ENCODE measurements around the gene FOXP1. TPM values are rescaled to one million over a fixed set of nuclear protein-coding genes. Genes with fewer than 3 reads are reported as not detected.

FOXP1 gene
- total RNA-seq, 1 donor from 2014 or later = 41.2 TPM

DNA sequence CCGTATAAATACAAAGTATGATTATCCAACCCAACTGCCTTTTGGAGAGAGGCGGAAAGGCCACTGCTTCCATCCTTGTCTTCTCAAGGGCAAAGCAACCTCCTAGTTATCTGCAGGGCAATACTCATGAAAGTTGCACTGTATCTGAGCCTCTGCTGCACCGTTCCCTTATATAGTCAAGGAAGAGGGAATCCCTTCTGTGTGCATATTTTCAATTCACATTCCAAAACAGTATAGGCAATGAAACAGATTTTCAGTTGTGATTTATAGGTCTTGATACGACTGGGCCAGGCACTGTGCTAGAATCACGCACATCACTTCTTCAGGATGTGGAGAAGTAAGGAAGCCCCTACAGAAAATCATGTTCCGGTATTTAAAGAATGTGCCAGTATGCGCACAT is 455.7 kb downstream of the FOXP1 start:
- Histone ChIP-seq H3K4me3 (peak overlapping the region; percentile 67), H3K27ac (replicated peaks) (peak overlapping the region; percentile 90), H3K9me3 (replicated peaks) (no peaks in the 10 kb centered on the region), H3K27me3 (ENCODE audit: low read depth) (no peaks in the 10 kb centered on the region), H3K4me1 (peaks cover 88% of the 10 kb centered on the region), H3K36me3 (no peaks in the 10 kb centered on the region)
- no peak for DNase-seq
- TF ChIP-seq, protein P1, sequence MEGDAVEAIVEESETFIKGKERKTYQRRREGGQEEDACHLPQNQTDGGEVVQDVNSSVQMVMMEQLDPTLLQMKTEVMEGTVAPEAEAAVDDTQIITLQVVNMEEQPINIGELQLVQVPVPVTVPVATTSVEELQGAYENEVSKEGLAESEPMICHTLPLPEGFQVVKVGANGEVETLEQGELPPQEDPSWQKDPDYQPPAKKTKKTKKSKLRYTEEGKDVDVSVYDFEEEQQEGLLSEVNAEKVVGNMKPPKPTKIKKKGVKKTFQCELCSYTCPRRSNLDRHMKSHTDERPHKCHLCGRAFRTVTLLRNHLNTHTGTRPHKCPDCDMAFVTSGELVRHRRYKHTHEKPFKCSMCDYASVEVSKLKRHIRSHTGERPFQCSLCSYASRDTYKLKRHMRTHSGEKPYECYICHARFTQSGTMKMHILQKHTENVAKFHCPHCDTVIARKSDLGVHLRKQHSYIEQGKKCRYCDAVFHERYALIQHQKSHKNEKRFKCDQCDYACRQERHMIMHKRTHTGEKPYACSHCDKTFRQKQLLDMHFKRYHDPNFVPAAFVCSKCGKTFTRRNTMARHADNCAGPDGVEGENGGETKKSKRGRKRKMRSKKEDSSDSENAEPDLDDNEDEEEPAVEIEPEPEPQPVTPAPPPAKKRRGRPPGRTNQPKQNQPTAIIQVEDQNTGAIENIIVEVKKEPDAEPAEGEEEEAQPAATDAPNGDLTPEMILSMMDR (IDR thresholded peaks at IDR 0.05; ENCODE audit: borderline replicate concordance) = no peak
- intact Hi-C loops (cut with micrococcal nuclease) = loop anchor here (10.0 kb wide), 1 partner anchor 63 kb away; no protein-coding TSS in a partner anchor

DNA sequence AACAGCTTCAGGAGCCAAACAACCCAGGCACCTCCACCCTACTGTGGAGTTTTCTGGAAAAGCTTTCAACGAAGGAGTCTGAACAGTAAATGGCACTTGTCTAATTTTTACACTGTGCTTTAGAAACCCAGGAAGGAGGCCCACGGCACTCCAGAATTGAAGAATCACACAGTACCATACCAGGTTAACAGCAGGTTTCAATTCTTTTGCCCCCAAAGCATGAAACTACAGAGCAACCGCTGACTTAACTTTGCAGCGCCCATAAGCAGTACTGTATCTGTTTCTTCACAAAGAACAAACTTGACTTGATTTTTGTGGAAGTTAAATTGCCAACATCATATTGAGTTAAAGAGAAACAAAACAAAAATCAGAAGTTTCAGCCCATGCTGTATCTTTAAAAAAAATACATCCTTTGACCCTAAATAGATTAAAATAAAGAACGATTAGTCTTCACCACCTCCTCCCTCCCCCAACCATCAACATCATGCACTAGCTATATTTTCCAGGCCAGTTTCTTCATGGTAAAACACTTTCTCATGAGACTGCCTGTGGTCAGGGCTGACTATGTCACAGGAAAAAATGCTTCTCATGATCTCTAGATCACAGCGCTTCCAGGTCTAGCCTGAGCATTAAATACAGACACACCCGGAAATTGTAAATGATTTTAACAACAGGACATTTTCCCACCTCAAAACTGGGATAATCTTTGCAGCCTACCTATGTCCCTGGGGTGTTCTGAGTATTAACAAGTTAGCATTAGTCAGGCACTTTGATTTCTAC is 456.3 kb downstream of the FOXP1 start:
- H3K4me1 ChIP-seq = peaks cover 87% of the 10 kb centered on the region
- no peak for DNase-seq
- intact Hi-C loops (cut with micrococcal nuclease) = loop anchor here (10.0 kb wide), 1 partner anchor 62 kb away; no protein-coding TSS in a partner anchor

DNA sequence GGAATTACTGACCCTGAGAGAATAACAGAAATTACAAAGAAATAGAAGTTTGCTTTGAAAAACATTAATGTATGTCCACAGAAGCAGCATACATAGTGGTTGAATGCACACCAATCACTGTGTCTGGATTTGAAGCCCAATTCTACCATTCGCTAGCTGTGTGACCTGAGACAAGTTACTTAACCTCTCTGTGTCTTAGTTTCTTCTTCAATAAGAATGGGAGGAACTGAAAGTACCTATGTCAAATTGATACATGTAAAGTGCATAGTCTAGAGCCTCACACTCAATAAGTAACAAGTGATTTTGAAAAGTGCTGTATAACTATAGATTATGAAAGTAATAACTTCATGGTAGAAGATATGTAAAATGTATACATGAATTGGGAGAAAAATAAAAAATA is 457.8 kb downstream of the FOXP1 start:
- intact Hi-C loops (cut with micrococcal nuclease) = loop anchor here (10.0 kb wide), 1 partner anchor 61 kb away; no protein-coding TSS in a partner anchor
- Histone ChIP-seq H3K9me3 (replicated peaks) (no peaks in the 10 kb centered on the region), H3K27me3 (ENCODE audit: low read depth) (no peaks in the 10 kb centered on the region), H3K4me1 (peaks cover 79% of the 10 kb centered on the region), H3K36me3 (no peaks in the 10 kb centered on the region), H3K4me3 (no peak overlapping the region), H3K27ac (replicated peaks) (peak overlapping the region; percentile 90)
- TF ChIP-seq, protein P1 (IDR thresholded peaks at IDR 0.05; ENCODE audit: borderline replicate concordance) = no peak
- no peak for DNase-seq

More for the DNA sequence above, 456.3 kb downstream of the FOXP1 start:
- peak overlapping the region; percentile 67 for H3K4me3 ChIP-seq
- H3K27ac ChIP-seq (replicated peaks) = peak overlapping the region; percentile 90
- H3K9me3 ChIP-seq (replicated peaks) = no peaks in the 10 kb centered on the region
- TF ChIP-seq, protein P1 (IDR thresholded peaks at IDR 0.05; ENCODE audit: borderline replicate concordance) = no peak
- no peaks in the 10 kb centered on the region for H3K27me3 ChIP-seq (ENCODE audit: low read depth)
- H3K36me3 ChIP-seq = no peaks in the 10 kb centered on the region

DNA sequence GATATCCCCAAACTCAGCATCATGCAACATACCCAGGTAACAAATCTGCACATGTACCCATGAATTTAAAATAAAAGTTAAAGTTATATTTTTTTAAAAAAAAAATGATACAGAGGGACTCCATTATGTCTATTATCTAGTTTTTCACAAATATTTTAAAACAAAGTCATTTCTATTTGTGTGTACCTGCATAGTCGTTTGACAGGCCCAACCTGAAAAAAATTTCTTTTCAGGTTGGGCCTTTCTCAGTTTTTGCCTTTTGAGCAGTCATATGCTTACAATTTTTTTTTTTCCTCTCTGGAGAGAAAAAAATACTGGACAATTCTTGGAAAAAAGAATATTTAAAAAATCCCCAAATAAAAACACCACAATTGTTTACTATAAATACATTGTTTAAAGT is 459.5 kb downstream of the FOXP1 start:
- TF ChIP-seq, protein P1 (IDR thresholded peaks at IDR 0.05; ENCODE audit: borderline replicate concordance) = no peak
- Histone ChIP-seq H3K4me3 (no peak overlapping the region), H3K36me3 (no peaks in the 10 kb centered on the region), H3K4me1 (peaks cover 80% of the 10 kb centered on the region), H3K27ac (replicated peaks) (no peak overlapping the region), H3K9me3 (replicated peaks) (no peaks in the 10 kb centered on the region), H3K27me3 (ENCODE audit: low read depth) (no peaks in the 10 kb centered on the region)
- intact Hi-C loops (cut with micrococcal nuclease) = loop anchor here (10.0 kb wide), 1 partner anchor 59 kb away; no protein-coding TSS in a partner anchor
- no peak for DNase-seq

DNA sequence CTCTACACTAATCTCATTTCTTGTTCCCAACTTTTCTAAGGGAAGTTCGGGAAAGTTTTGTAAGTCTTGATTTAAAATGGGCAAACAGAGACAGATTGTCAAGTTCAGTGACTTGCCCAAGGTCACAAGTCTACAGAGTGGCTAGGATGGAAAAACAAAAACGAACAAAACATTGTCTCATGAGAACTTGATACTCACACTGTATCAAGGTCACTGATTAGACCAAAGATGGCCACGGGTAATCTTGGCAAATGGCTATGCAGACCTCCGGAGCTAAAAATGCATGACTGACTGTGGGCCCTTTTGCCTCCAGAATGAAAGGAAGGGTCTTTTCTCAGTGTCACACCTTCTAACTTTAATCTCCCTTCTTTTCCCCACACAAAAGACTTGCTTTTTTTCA is 460.9 kb downstream of the FOXP1 start:
- intact Hi-C loops (cut with micrococcal nuclease) = loop anchor here (10.0 kb wide), 1 partner anchor 58 kb away; no protein-coding TSS in a partner anchor
- Histone ChIP-seq H3K4me1 (peaks cover 80% of the 10 kb centered on the region), H3K27ac (replicated peaks) (no peak overlapping the region), H3K36me3 (no peaks in the 10 kb centered on the region), H3K4me3 (no peak overlapping the region), H3K9me3 (replicated peaks) (no peaks in the 10 kb centered on the region), H3K27me3 (ENCODE audit: low read depth) (no peaks in the 10 kb centered on the region)
- DNase-seq = no peak
- TF ChIP-seq, protein P1 (IDR thresholded peaks at IDR 0.05; ENCODE audit: borderline replicate concordance) = no peak
